GM19438 (cell line): Measurements from ENCODE around the gene PTMS.

ENCODE experiments used
- ATAC-seq: cut with Tn5 transposase; IDR thresholded peaks from one replicate; pipeline ENCODE4 v1.9.1; 2021; ENCODE audit warnings: low read depth; ENCODE audit not compliant: unreplicated experiment

Gene PTMS

DNA sequence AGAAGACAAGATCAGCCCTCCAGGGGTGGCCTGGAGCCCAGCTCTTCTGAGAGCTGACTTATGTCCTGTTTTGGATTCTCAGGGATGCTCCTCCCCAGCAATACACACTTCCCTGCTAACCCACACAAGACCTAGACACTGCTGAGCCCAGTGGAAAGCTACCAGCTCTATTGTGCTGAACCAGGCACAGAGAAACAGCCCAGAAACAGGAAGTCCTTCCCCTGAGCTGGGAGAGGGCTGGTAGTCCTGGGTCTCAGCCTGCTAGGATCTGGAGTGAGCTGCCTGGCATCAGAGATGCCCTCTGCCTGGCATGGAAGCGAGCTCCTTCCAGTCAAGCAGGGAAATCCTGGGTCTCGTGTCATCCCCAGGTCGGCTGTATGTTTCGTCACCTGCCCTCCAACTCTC, 4.9 kb downstream of the PTMS start:
- no peak for ATAC-seq

GRCh38 chr12:6771509-6772330, 5.6 kb downstream of the PTMS start:
- no peak for ATAC-seq

- ATAC-seq, result no peak
Measured at GRCh38 chr12:6772331-6772695, 6.2 kb downstream of the PTMS start, which contains the start of gene LAG3. TSS of gene LAG3 (plus strand) at chr12:6772520. CDS start at chr12:6772853, 333 bp downstream.

DNA sequence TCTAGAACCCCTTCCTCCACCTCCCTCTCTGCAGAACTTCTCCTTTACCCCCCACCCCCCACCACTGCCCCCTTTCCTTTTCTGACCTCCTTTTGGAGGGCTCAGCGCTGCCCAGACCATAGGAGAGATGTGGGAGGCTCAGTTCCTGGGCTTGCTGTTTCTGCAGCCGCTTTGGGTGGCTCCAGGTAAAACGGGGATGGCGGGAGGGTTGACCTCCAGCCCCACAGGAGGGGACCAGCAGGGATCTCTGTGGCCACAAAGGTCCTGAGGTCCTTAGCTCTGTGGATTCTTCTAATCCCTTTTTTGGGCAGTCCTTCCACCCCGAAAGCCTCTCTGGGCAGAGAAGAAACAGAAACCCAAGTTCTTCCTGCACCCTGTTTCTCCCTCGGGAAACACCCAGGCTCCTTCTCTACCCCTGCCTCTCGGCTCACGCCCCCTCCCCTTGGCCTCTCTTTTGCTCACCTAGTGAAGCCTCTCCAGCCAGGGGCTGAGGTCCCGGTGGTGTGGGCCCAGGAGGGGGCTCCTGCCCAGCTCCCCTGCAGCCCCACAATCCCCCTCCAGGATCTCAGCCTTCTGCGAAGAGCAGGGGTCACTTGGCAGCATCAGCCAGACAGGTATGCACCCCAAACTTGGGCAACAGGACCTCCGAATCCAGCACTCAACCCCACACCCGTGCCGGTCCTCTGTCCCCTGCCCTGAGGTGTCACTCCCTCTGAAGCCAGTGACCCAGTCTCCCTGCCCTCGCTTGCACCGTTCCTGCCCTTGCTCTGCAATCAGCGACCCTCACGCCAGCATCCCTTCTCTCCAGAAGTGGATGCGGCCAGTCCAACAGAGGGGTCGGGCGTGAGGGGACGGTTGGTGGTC, 6.8 kb downstream of the PTMS start:
- no peak for ATAC-seq

GRCh38 chr12:6773590-6774351, 7.6 kb downstream of the PTMS start:
- ATAC-seq, result no peak

DNA sequence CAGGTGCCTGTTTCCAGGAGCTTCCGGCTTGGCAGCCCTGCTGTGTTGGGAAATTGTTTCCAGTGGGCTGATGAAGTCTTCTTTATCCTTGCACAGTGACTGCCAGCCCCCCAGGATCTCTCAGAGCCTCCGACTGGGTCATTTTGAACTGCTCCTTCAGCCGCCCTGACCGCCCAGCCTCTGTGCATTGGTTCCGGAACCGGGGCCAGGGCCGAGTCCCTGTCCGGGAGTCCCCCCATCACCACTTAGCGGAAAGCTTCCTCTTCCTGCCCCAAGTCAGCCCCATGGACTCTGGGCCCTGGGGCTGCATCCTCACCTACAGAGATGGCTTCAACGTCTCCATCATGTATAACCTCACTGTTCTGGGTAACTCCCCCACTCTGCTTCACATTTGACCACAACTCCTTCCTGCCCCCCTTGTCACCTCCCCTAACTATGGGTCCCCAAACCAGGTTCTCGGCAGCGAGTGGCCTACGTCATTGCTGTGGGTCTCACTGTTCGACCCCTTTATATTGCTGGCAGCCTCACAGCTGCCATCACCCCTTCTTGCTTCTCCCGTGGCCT, 8.4 kb downstream of the PTMS start:
- ATAC-seq, result no peak

- ATAC-seq, result no peak
Measured at GRCh38 chr12:6775185-6776174, 9.3 kb downstream of the PTMS start.

- ATAC-seq, result no peak
Measured at GRCh38 chr12:6777386-6777785, 11.2 kb downstream of the PTMS start.

GRCh38 chr12:6778217-6778573, 12.0 kb downstream of the PTMS start:
- ATAC-seq, result no peak

DNA sequence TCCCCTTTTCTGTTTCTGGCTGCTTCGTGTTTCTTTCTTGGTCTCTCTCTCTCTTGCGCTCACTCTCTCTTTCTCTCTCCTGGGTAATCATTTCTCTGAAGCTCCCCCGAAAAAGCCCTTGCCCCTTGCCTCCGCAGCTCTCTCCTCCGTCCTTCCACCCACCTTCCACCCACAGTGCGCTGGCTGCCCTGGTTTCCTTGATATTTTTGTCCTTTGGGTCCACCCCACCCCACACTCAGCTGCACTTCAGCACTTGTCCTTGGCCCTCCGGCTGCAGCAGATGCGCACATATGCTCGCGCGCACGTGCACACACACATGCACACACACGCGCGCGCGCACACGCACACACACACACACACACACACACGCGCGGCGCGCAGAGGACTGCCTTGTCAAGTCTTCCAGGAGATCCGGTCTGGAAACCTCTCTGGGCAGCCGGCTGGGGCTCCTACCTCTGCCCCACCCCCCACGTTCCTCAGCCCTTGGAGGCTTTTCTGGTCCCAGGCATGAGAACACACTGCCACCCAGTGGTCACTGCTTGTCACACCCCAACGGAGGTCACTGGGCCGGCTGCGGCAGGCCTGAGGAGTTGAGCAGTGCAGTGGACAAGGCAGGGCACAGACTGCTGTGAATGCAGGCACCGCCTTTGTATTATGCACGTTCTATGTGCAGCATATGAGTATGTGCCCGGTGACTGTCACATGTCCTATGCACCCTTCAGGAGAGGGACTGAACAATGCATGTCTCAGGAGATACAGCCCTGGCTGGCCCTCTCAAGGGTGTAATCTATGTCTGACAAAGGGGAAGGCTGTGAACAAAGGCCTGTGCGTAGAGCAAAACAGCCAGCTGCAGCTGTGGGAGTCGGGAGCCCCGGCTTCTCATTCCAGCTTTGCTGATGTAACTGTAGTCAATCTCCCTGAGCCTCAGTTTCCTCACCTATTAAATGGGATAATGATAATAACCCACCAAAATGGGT, 12.7 kb downstream of the PTMS start:
- ATAC-seq, result peak; percentile 70

- no peak for ATAC-seq
Measured at GRCh38 chr12:6779708-6780432, 13.7 kb downstream of the PTMS start.

DNA sequence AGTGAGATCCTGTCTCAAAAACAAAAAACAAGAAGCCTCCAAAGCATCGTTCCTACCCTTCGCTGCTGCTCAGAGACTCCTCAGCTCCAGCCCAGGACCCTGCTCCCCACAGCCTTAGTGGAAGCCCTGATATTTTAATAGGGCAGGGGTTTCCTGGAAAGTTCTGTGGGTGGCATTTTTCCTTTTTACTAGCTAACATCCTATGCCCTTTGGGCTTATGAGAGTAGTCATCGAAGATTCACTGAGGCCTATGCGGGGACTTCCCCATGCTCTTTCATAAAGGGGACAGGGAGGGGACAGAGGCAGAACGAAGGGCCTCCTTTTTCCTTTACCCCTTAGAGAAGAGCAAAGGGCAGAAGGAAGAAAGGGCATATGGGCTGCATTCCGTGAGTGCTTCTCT, 14.4 kb downstream of the PTMS start:
- ATAC-seq, result no peak

DNA sequence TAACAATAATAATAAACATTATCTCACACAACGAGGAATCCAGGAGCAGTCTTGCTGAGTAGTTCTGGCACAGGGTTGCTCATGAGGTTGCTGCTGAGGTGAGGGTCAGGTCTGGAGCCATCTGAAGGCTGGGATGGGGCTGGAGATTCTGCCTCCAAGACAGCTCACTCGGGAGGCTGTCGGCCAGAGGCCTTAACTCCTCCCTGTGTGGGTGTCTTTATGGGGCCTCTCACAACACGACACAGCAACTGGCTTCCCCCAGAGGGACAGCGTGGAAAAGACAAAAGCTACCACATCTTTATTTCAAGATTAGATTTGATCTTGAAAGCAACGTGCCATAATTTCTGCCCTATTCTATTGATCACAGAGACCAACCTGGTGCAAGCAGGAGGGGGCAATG, 16.0 kb downstream of the PTMS start:
- no peak for ATAC-seq

DNA sequence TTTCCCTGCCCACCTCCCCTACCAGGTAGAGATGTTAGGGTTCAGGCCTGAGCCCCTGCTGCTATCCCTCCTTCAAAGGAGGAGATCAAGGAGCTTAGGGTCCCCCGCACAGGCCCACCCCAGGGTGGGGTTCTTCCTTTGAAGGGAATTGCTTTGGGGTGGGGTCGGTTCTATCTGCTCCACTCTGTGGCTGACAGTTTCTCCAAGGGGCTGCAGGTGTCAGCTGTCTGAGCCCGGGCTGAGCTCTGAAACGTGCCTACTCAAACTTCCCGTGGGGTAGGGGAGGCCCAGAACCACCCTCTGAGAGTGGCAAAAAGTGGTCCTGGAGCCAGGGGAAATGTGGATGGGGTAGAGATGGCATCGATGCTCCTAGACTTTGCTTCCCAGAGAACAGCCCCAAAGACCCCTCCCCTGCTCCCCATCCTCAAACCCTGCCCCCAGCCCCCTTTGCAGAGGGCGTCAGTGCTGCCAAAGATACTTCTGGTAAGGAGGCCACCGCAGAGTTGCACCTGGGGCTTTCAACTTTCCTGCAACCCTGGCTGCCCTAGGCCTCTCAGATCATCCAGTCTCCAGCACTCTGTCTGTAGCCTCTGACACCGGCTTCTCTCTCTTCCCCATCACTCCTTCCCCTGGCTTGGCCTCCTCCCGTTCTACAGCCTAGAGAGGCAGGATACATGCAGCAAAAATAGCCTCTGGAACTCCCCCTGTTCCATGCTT, 16.8 kb downstream of the PTMS start:
- ATAC-seq, result no peak

DNA sequence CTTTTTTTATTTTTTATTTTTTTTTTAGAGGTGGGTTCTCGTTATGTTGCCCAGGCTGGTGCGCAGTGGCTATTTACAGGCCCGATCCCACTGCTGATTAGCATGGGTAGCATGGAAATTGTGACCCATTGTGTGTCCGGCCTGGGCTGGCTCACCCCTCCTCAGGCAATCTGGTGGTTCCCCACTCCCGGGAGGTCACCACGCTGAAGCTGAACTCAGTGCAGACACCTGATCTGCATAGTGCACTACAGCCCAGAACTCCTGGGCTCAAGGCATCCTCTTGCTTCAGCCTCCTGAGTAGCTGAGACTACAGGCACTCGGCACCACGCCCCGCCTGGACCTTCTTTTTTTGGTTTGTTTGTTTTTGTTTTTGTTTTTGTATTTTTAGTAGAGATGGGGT, 17.7 kb downstream of the PTMS start:
- no peak for ATAC-seq

- no peak for ATAC-seq
Measured at GRCh38 chr12:6784296-6784695, 18.1 kb downstream of the PTMS start.

DNA sequence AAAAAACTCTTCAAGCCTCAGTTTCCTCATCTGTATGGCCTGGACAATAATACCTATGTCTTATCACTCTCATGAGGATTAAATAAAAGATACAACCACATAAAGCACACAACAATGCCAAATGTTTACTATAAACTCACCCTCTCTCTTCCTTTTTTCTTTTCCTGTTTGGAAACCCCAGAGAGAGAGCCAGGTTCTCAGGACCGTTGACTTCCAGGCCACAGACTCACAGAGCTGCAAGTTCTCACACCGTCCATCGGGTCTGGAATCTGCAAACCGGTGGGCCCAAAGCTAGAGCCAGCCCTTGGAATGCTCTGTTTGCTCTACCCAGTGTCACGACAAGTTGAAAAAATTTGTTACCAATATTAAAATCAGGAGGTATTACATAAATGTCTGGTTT, 18.6 kb downstream of the PTMS start:
- no peak for ATAC-seq
